ENCODE data around the gene TMEM150C.
"Not testable (repeated sequence)": the region's sequence is repeated elsewhere in the genome, so short reads cannot be mapped to it uniquely, and the experiment has no call there.

Gene TMEM150C

GRCh38 chr4:82567444-82567843, 5.7 kb upstream of the TMEM150C start:
- DNase-seq = no peak

GRCh38 chr4:82562564-82562854, 721 bp upstream of the TMEM150C start:
- DNase-seq = no peak

- DNase-seq = peak; percentile 1
Measured at GRCh38 chr4:82560853-82561785, 669 bp downstream of the TMEM150C start.

GRCh38 chr4:82559735-82560120, 2.1 kb downstream of the TMEM150C start:
- DNase-seq = no peak

GRCh38 chr4:82559090-82559734, 2.6 kb downstream of the TMEM150C start:
- not testable (repeated sequence) for DNase-seq

- no peak for DNase-seq
Measured at GRCh38 chr4:82555276-82555675, 6.5 kb downstream of the TMEM150C start.

GRCh38 chr4:82553020-82553419, 8.8 kb downstream of the TMEM150C start:
- no peak for DNase-seq

GRCh38 chr4:82551734-82552133, 10.1 kb downstream of the TMEM150C start:
- peak; percentile 21 for DNase-seq

- not testable (repeated sequence) for DNase-seq
Measured at GRCh38 chr4:82547850-82548249, 13.9 kb downstream of the TMEM150C start.

- DNase-seq = no peak
Measured at GRCh38 chr4:82543131-82543530, 18.7 kb downstream of the TMEM150C start.

GRCh38 chr4:82542642-82543041, 19.1 kb downstream of the TMEM150C start:
- DNase-seq = no peak

GRCh38 chr4:82529322-82529721, 32.5 kb downstream of the TMEM150C start:
- DNase-seq = no peak

GRCh38 chr4:82528868-82529267, 32.9 kb downstream of the TMEM150C start:
- DNase-seq = no peak

GRCh38 chr4:82528074-82528473, 33.7 kb downstream of the TMEM150C start:
- DNase-seq = no peak

- DNase-seq = no peak
Measured at GRCh38 chr4:82525307-82525911, 36.4 kb downstream of the TMEM150C start.

- no peak for DNase-seq
Measured at GRCh38 chr4:82524570-82525152, 37.1 kb downstream of the TMEM150C start.

- DNase-seq = peak; percentile 3
Measured at GRCh38 chr4:82523179-82523578, 38.6 kb downstream of the TMEM150C start.

GRCh38 chr4:82522472-82522871, 39.3 kb downstream of the TMEM150C start:
- DNase-seq = no peak

GRCh38 chr4:82521283-82521682, 40.5 kb downstream of the TMEM150C start:
- no peak for DNase-seq

- no peak for DNase-seq
Measured at GRCh38 chr4:82519776-82520175, 42.0 kb downstream of the TMEM150C start.

- DNase-seq = no peak
Measured at GRCh38 chr4:82519072-82519471, 42.7 kb downstream of the TMEM150C start.

- no peak for DNase-seq
Measured at GRCh38 chr4:82517043-82517442, 44.7 kb downstream of the TMEM150C start.

- no peak for DNase-seq
Measured at GRCh38 chr4:82515705-82516104, 46.1 kb downstream of the TMEM150C start.

GRCh38 chr4:82513382-82513781, 48.4 kb downstream of the TMEM150C start:
- no peak for DNase-seq

Data from NCI-H2171 treated with DMSO at 0.1 percent for 48 hours (cell line).